K562 (cell line): Measurements from ENCODE around the gene CD84. TPM values are rescaled to one million over a fixed set of nuclear protein-coding genes. Genes with fewer than 3 reads are reported as not detected.
A peak's percentile ranks its signal among the peaks of the same experiment; 100 is the strongest.

Source experiments
- BCL6 ChIP-seq: fragments of 250-450 bp; sonication (Bioruptor Pico); IDR thresholded peaks from 2 replicates; pipeline ENCODE4 v1.4.0; 2020
- CBX1 ChIP-seq: sonication (generic); IDR thresholded peaks from 2 replicates; pipeline ENCODE4 v1.6.1; 2016; ENCODE audit warnings: antibody characterized with exemption, low read depth, mild to moderate bottlenecking
- CHD2 ChIP-seq: IDR thresholded peaks from 2 replicates; pipeline ENCODE4 v1.6.1; 2011; ENCODE audit warnings: low read depth, low read length
- CREBBP ChIP-seq: IDR thresholded peaks from one replicate; pipeline ENCODE4 v1.6.1; 2012; ENCODE audit warnings: low read depth, mild to moderate bottlenecking, control low read depth, inconsistent platforms, low read length
- CXXC5 ChIP-seq: fragments of 250-450 bp; sonication (Bioruptor Pico); IDR thresholded peaks from 2 replicates; pipeline ENCODE4 v1.8.0; 2022; ENCODE audit warnings: inconsistent platforms, mild to moderate bottlenecking, moderate library complexity
- LEF1 ChIP-seq: fragments of 450-650 bp; IDR thresholded peaks from 2 replicates; pipeline ENCODE4 v1.6.1; 2016; ENCODE audit warnings: mild to moderate bottlenecking
- MYC ChIP-seq, 2 experiments: fragments of 250-450 bp in 1 of 2; sonication (Bioruptor Pico) in 1 of 2; IDR thresholded peaks; 2 replicates each; pipeline versions ENCODE4 v1.5.1 to v1.6.1; 2012 to 2021; ENCODE audit warnings: low read depth in 2 of 2, borderline replicate concordance in 1 of 2, improper control_type of control experiment in 1 of 2, low read length in 1 of 2, mild to moderate bottlenecking in 1 of 2, moderate library complexity in 1 of 2
- NUFIP1 ChIP-seq: fragments of 450-650 bp; IDR thresholded peaks from 2 replicates; pipeline ENCODE4 v1.6.1; 2018; ENCODE audit not compliant: partially characterized antibody
- PRMT5 ChIP-seq: sonication (generic); formaldehyde crosslinking; IDR thresholded peaks from 2 replicates; pipeline ENCODE4 v1.5.0; 2020; ENCODE audit warnings: missing genetic modification reagents
- PTTG1 ChIP-seq: fragments of 450-650 bp; IDR thresholded peaks from 2 replicates; pipeline ENCODE4 v1.6.1; 2016; ENCODE audit warnings: low read depth, mild to moderate bottlenecking, missing genetic modification characterization, missing compliant biosample characterization
- SMAD1 ChIP-seq: fragments of 150-350 bp; IDR thresholded peaks from 2 replicates; pipeline ENCODE4 v1.6.1; 2014; ENCODE audit warnings: low read length, low read depth; ENCODE audit not compliant: partially characterized antibody
- TAF15 ChIP-seq: fragments of 200-400 bp; formaldehyde crosslinking; IDR thresholded peaks from 2 replicates; pipeline ENCODE4 v1.6.1; 2017; ENCODE audit warnings: mild to moderate bottlenecking, low read depth, low read length, moderate library complexity
- TEAD2 ChIP-seq: fragments of 450-650 bp; IDR thresholded peaks from 2 replicates; pipeline ENCODE4 v1.6.1; 2016; ENCODE audit warnings: missing genetic modification characterization, control low read depth, missing compliant biosample characterization
- TOE1 ChIP-seq, 2 experiments: fragments of 450-650 bp in 1 of 2; sonication (generic) in 1 of 2; formaldehyde crosslinking in 1 of 2; IDR thresholded peaks; 2 replicates each; pipeline versions ENCODE4 v1.7.1 to v1.8.0; 2016 to 2022; ENCODE audit warnings: borderline replicate concordance in 2 of 2, mild to moderate bottlenecking in 2 of 2, antibody characterized with exemption in 1 of 2, inconsistent platforms in 1 of 2, low read depth in 1 of 2, missing genetic modification reagents in 1 of 2, moderate library complexity in 1 of 2
- ZBTB1 ChIP-seq: sonication (generic); formaldehyde crosslinking; IDR thresholded peaks from 2 replicates; pipeline ENCODE4 v1.8.1; 2023; ENCODE audit warnings: missing genetic modification reagents, low read depth, mild to moderate bottlenecking, borderline replicate concordance
- ZKSCAN3 ChIP-seq: fragments of 250-450 bp; sonication (Bioruptor Pico); IDR thresholded peaks from 2 replicates; pipeline ENCODE4 v1.4.0; 2020
- ZNF124 ChIP-seq: sonication (generic); formaldehyde crosslinking; IDR thresholded peaks from 2 replicates; pipeline ENCODE4 v1.8.1; 2022; ENCODE audit warnings: missing genetic modification reagents
- ZNF140 ChIP-seq: fragments of 250-450 bp; sonication (Bioruptor Pico); IDR thresholded peaks from 2 replicates; pipeline ENCODE4 v1.8.0; 2021; ENCODE audit warnings: moderate library complexity, mild to moderate bottlenecking, inconsistent platforms
- polyA plus RNA-seq, 8 experiments: library from polyadenylated mRNA; depleted of rRNA in 4 of 8; stranded (reverse) in 5 of 8; unstranded in 3 of 8; fragments of >200 nt; fragmentation: Nextera tagmentation in 2 of 8; fragmentation: Illumina TruSeq in 1 of 8; extraction: Ambion mirVana in 2 of 8; extraction: Trizol in 1 of 8; gene quantifications; 2 replicates each; pipeline versions ENCODE4 v1.2.1 to v1.2.3, GENCODE V29; 2011 to 2014; ENCODE audit warnings: inconsistent platforms in 1 of 8, missing spikeins in 1 of 8
- total RNA-seq, 7 experiments: library from RNA; depleted of rRNA in 6 of 7; stranded (reverse); fragments of >200 nt in 6 of 7; fragmentation: Illumina TruSeq in 2 of 7; extraction: Trizol in 2 of 7; gene quantifications; 2 replicates each; pipeline versions ENCODE4 v1.2.1 to v1.2.3, GENCODE V29; 2011 to 2021; ENCODE audit warnings: low replicate concordance in 1 of 7
- TF ChIP-seq, protein P1 (sequence below): sonication (generic); formaldehyde crosslinking; IDR thresholded peaks from 2 replicates; pipeline ENCODE4 v1.8.0; 2023; ENCODE audit warnings: mild to moderate bottlenecking, missing genetic modification reagents
- TF ChIP-seq, protein P2 (sequence below): sonication (generic); formaldehyde crosslinking; IDR thresholded peaks from 2 replicates; pipeline ENCODE4 v1.9.0; 2022; ENCODE audit warnings: mild to moderate bottlenecking, missing genetic modification reagents
- TF ChIP-seq, protein P3 (sequence below): fragments of 450-650 bp; IDR thresholded peaks from 2 replicates; pipeline ENCODE4 v1.6.1; 2018; ENCODE audit not compliant: partially characterized antibody

CD84 gene
- total and polyA plus RNA-seq, 9 of the 15 experiments (the other 6 are each of a cell fraction or from before 2014, with no cell fraction given) = 0.82 to 6.8 (median 2.0) TPM

DNA sequence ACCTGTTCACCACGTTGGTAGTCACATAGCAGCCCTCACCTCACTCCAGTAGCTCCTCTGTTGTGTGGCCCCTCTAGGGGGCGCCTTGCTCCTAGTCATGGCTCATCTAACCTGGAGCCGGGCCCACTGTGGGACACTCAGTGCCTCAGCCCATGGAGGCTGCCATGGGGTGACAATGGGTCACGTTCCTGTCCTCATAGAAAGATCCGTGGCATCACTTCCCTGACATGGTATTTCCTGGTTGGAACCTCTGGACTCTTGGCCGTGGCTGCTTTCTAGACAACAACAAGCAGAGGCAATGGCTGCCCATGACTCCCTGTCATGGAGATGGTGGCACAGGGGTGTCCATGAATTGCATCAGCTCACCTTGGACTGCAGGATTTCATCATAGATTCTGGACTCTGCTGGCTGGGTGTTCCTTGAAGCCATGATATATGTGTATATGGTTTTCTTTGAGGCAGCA, 28.7 kb downstream of the CD84 start (continued):
- TF ChIP-seq, protein P1, sequence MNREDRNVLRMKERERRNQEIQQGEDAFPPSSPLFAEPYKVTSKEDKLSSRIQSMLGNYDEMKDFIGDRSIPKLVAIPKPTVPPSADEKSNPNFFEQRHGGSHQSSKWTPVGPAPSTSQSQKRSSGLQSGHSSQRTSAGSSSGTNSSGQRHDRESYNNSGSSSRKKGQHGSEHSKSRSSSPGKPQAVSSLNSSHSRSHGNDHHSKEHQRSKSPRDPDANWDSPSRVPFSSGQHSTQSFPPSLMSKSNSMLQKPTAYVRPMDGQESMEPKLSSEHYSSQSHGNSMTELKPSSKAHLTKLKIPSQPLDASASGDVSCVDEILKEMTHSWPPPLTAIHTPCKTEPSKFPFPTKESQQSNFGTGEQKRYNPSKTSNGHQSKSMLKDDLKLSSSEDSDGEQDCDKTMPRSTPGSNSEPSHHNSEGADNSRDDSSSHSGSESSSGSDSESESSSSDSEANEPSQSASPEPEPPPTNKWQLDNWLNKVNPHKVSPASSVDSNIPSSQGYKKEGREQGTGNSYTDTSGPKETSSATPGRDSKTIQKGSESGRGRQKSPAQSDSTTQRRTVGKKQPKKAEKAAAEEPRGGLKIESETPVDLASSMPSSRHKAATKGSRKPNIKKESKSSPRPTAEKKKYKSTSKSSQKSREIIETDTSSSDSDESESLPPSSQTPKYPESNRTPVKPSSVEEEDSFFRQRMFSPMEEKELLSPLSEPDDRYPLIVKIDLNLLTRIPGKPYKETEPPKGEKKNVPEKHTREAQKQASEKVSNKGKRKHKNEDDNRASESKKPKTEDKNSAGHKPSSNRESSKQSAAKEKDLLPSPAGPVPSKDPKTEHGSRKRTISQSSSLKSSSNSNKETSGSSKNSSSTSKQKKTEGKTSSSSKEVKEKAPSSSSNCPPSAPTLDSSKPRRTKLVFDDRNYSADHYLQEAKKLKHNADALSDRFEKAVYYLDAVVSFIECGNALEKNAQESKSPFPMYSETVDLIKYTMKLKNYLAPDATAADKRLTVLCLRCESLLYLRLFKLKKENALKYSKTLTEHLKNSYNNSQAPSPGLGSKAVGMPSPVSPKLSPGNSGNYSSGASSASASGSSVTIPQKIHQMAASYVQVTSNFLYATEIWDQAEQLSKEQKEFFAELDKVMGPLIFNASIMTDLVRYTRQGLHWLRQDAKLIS = no peak
- TF ChIP-seq CHD2 = no peak
- TF ChIP-seq NUFIP1 = no peak
- no peak for TF ChIP-seq PRMT5 (CRISPR knock-in tag)
- no peak for TF ChIP-seq LEF1
- TF ChIP-seq TEAD2 (tag) = 0 out of 2 replicates have a peak, but pooled peaks have one; percentile 33
- no peak for TF ChIP-seq TAF15
- TF ChIP-seq PTTG1 (tag) = peak; percentile 68; the same call in 1 of the 2 replicates
- no peak for TF ChIP-seq ZNF140 (CRISPR knock-in tag)
- peak; percentile 86 for TF ChIP-seq CXXC5 (CRISPR knock-in tag)
- TF ChIP-seq, protein P2, sequence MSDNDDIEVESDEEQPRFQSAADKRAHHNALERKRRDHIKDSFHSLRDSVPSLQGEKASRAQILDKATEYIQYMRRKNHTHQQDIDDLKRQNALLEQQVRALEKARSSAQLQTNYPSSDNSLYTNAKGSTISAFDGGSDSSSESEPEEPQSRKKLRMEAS (CRISPR knock-in tag) = no peak
- no peak for TF ChIP-seq CREBBP
- no peak for TF ChIP-seq ZBTB1 (CRISPR knock-in tag)
- TF ChIP-seq BCL6 = no peak
- TF ChIP-seq ZKSCAN3 (CRISPR knock-in tag) = no peak
- no peak for TF ChIP-seq TOE1 (IDR thresholded peaks at IDR 0.05; ENCODE audit: borderline replicate concordance)
- TF ChIP-seq TOE1 (CRISPR knock-in tag; IDR thresholded peaks at IDR 0.05; ENCODE audit: borderline replicate concordance, low read depth) = no peak
- TF ChIP-seq SMAD1 = no peak
- TF ChIP-seq, protein P3, sequence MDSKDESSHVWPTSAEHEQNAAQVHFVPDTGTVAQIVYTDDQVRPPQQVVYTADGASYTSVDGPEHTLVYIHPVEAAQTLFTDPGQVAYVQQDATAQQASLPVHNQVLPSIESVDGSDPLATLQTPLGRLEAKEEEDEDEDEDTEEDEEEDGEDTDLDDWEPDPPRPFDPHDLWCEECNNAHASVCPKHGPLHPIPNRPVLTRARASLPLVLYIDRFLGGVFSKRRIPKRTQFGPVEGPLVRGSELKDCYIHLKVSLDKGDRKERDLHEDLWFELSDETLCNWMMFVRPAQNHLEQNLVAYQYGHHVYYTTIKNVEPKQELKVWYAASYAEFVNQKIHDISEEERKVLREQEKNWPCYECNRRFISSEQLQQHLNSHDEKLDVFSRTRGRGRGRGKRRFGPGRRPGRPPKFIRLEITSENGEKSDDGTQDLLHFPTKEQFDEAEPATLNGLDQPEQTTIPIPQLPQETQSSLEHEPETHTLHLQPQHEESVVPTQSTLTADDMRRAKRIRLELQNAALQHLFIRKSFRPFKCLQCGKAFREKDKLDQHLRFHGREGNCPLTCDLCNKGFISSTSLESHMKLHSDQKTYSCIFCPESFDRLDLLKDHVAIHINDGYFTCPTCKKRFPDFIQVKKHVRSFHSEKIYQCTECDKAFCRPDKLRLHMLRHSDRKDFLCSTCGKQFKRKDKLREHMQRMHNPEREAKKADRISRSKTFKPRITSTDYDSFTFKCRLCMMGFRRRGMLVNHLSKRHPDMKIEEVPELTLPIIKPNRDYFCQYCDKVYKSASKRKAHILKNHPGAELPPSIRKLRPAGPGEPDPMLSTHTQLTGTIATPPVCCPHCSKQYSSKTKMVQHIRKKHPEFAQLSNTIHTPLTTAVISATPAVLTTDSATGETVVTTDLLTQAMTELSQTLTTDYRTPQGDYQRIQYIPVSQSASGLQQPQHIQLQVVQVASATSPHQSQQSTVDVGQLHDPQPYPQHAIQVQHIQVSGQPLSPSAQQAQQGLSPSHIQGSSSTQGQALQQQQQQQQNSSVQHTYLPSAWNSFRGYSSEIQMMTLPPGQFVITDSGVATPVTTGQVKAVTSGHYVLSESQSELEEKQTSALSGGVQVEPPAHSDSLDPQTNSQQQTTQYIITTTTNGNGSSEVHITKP = no peak
- 0 out of 2 replicates have a peak, but pooled peaks have one; percentile 28 for TF ChIP-seq CBX1
- TF ChIP-seq ZNF124 = no peak
- no peak for TF ChIP-seq MYC (IDR thresholded peaks at IDR 0.05; ENCODE audit: low read depth, low read length)
- no peak for TF ChIP-seq MYC (CRISPR knock-in tag; IDR thresholded peaks at IDR 0.05; ENCODE audit: borderline replicate concordance, low read depth)
